Measurements from ENCODE around the gene DCST1.

- no peak for TF ChIP-seq GATA2 (IDR thresholded peaks at IDR 0.05; ENCODE audit: low read depth, low read length)
- no peak for TF ChIP-seq GATA3 (IDR thresholded peaks at IDR 0.05; ENCODE audit: low read depth, low read length)
Measured at GRCh38 chr1:155083865-155084721, 50.5 kb downstream of the DCST1 start.

All from SH-SY5Y (cell line).